KMS-11 (cell line): Measurements from ENCODE around the gene COQ8A.

Experiments
- H2AFZ ChIP-seq: fragments of 200-600 bp; sonication (generic); 2 replicates; pipeline ENCODE4 v1.6.1; 2016; ENCODE audit warnings: antibody characterized with exemption, mixed run types, low read depth
- H3K27ac ChIP-seq: fragments of 200-600 bp; sonication (generic); 2 replicates; pipeline ENCODE4 v1.6.1; 2016; ENCODE audit warnings: mild to moderate bottlenecking, mixed run types
- H3K27me3 ChIP-seq: fragments of 200-600 bp; sonication (generic); 2 replicates; pipeline ENCODE4 v1.6.1; 2017; ENCODE audit warnings: mild to moderate bottlenecking, low read depth, mixed run types, moderate library complexity; ENCODE audit not compliant: insufficient read depth
- H3K36me3 ChIP-seq: fragments of 200-600 bp; sonication (generic); 2 replicates; pipeline ENCODE4 v1.6.1; 2017; ENCODE audit warnings: mild to moderate bottlenecking, mixed run types; ENCODE audit not compliant: insufficient read depth
- H3K4me1 ChIP-seq: fragments of 200-600 bp; sonication (generic); 2 replicates; pipeline ENCODE4 v1.6.1; 2016; ENCODE audit warnings: mild to moderate bottlenecking, low read depth, mixed run types; ENCODE audit not compliant: poor library complexity, severe bottlenecking
- H3K4me2 ChIP-seq: fragments of 200-600 bp; sonication (generic); 2 replicates; pipeline ENCODE4 v1.7.0; 2016; ENCODE audit warnings: mild to moderate bottlenecking, mixed run types
- H3K4me3 ChIP-seq: fragments of 200-600 bp; sonication (generic); IDR thresholded peaks from 2 replicates; pipeline ENCODE4 v1.6.1; 2017; ENCODE audit warnings: low read depth, low read length, mixed read lengths; ENCODE audit not compliant: insufficient read depth
- H3K79me2 ChIP-seq: fragments of 200-600 bp; sonication (generic); 2 replicates; pipeline ENCODE4 v1.6.1; 2016; ENCODE audit warnings: low read depth, mixed run types; ENCODE audit not compliant: insufficient read depth
- H3K9ac ChIP-seq: fragments of 200-600 bp; sonication (generic); 2 replicates; pipeline ENCODE4 v1.6.1; 2016; ENCODE audit warnings: mild to moderate bottlenecking, mixed run types
- H4K20me1 ChIP-seq: fragments of 200-600 bp; sonication (generic); 2 replicates; pipeline ENCODE4 v1.6.1; 2016; ENCODE audit warnings: mild to moderate bottlenecking, mixed run types; ENCODE audit not compliant: insufficient read depth
- TF ChIP-seq, protein P1 (sequence below): fragments of 200-600 bp; sonication (generic); conservative IDR thresholded peaks from 2 replicates; pipeline ENCODE4 v1.6.1; 2017; ENCODE audit warnings: low read depth, mild to moderate bottlenecking, antibody characterized with exemption, low read length, moderate library complexity, mixed read lengths

Gene COQ8A

DNA sequence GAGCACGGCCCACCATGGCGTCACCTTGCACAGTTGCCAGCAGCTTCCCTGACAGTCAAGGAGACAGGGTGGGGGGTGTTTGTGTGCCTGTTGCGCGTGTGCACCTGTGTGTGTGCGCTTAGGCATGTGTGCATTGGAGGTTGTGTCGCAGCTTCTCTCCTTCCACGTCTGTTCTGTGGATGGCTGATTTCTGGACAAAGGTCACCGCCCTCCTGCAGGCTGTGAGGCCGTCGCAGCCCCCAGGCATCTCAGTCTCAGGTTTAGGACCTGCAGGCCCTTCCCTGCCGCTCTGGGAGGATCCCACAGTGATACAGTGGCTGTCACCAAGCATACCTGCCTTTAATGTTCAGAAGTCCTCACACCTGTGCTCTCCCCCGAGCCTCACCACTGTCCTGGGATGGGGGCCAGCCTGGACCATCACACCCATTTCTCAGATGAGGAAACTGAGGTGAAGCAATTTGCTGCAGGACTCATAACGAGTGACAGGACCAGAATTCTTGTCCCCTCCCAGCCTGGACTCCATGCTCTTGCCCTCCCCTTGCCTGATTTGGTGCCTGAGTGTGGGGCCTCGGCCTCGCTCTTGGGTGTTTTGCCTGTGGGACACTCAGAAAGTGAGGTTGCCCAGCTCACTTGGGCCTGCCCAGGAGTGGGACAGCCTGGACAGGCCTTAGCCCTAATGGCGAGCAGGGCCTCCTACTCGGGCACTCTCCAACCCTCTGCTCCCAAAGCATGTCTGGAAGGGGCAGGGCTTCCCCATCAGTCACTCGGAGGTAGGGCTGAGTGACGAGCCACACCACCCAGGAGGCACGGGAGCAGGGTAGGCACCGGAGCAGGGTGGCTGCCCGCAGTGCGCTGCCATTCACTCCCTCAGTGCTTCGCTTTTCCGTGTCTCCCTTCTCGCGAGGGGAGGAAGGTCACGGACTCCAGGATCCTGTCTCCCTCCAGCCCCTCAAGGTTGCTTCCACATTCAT, 22.6 kb downstream of the COQ8A start:
- Histone ChIP-seq H3K4me1 (no peaks in the 10 kb centered on the region), H3K27me3 (no peaks in the 10 kb centered on the region), H3K4me3 (no peak overlapping the region), H3K79me2 (peaks cover under 1% of the 10 kb centered on the region; the same call in 1 of the 2 replicates), H3K4me2 (no peak overlapping the region), H2AFZ (no peak overlapping the region), H3K36me3 (no peaks in the 10 kb centered on the region; the same call in 1 of the 2 replicates), H3K9ac (no peak overlapping the region), H3K27ac (no peak overlapping the region), H4K20me1 (no peaks in the 10 kb centered on the region)
- TF ChIP-seq, protein P1, sequence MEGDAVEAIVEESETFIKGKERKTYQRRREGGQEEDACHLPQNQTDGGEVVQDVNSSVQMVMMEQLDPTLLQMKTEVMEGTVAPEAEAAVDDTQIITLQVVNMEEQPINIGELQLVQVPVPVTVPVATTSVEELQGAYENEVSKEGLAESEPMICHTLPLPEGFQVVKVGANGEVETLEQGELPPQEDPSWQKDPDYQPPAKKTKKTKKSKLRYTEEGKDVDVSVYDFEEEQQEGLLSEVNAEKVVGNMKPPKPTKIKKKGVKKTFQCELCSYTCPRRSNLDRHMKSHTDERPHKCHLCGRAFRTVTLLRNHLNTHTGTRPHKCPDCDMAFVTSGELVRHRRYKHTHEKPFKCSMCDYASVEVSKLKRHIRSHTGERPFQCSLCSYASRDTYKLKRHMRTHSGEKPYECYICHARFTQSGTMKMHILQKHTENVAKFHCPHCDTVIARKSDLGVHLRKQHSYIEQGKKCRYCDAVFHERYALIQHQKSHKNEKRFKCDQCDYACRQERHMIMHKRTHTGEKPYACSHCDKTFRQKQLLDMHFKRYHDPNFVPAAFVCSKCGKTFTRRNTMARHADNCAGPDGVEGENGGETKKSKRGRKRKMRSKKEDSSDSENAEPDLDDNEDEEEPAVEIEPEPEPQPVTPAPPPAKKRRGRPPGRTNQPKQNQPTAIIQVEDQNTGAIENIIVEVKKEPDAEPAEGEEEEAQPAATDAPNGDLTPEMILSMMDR: no peak

DNA sequence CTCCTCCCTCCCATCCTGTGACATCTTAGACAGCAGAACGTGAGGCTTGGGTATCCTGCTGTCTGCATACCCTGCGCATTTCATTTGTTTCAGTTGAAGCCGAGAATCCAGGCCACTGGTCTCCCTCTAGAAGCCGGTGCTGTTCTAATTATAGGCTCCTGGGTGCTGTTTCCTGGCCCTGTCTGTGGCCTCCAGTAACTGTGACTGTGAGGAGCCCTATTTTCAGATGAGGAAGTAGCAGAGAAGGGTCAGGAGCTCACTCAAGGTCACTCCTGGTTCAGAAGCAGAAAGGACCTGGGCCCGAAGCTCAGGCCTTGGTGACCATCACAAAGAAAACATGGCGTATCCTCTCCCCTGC, 24.0 kb downstream of the COQ8A start:
- no peaks in the 10 kb centered on the region for H4K20me1 ChIP-seq
- no peak overlapping the region for H3K4me3 ChIP-seq
- H3K79me2 ChIP-seq: no peaks in the 10 kb centered on the region; the same call in 1 of the 2 replicates
- H3K36me3 ChIP-seq: no peaks in the 10 kb centered on the region; the same call in 1 of the 2 replicates
- H2AFZ ChIP-seq: no peak overlapping the region
- H3K27me3 ChIP-seq: no peaks in the 10 kb centered on the region
- no peaks in the 10 kb centered on the region for H3K4me1 ChIP-seq
- H3K4me2 ChIP-seq: no peak overlapping the region
- H3K9ac ChIP-seq: no peak overlapping the region
- H3K27ac ChIP-seq: no peak overlapping the region
- TF ChIP-seq, protein P1: no peak

DNA sequence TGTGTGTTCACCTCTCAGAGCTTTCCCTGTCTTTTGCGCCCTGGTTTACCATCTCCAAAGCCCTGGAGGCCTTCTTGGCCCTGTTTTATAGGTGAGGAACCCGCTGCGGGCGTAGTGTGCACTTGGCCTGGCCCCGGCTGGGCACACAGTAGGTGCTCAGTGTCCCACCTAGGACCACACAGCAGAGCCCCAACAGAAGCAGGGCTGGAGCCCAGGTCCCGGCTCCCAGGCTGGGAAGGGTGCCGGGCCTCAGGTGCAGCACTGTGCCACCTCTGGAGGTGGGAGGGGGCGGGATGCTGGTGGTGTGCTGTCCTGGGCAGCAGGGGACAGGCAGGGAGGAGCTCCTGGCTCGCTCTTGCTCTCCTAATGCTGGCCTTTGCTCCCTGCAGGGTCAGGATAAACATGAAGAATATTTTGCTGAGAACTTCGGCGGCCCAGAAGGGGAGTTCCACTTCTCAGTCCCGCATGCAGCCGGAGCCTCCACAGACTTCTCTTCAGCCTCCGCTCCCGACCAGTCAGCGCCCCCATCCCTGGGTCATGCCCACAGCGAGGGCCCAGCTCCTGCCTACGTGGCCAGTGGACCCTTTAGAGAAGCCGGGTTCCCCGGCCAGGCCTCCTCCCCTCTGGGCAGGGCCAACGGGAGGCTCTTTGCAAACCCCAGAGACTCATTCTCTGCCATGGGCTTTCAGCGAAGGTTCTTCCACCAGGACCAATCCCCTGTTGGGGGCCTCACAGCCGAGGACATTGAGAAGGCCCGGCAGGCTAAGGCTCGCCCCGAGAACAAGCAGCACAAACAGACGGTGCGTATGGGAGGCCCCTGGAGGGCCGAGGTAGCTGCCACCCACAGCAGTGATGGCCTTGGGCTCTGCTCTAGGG, 24.8 kb downstream of the COQ8A start:
- no peak overlapping the region for H3K4me2 ChIP-seq
- no peaks in the 10 kb centered on the region; the same call in 1 of the 2 replicates for H3K36me3 ChIP-seq
- H3K79me2 ChIP-seq: no peaks in the 10 kb centered on the region; the same call in 1 of the 2 replicates
- H3K27me3 ChIP-seq: no peaks in the 10 kb centered on the region
- no peaks in the 10 kb centered on the region for H4K20me1 ChIP-seq
- H3K4me3 ChIP-seq: no peak overlapping the region
- TF ChIP-seq, protein P1: no peak
- no peak overlapping the region for H3K9ac ChIP-seq
- H3K4me1 ChIP-seq: no peaks in the 10 kb centered on the region
- no peak overlapping the region for H3K27ac ChIP-seq
- H2AFZ ChIP-seq: no peak overlapping the region

- H3K9ac ChIP-seq: no peak overlapping the region
- no peaks in the 10 kb centered on the region; the same call in 1 of the 2 replicates for H3K79me2 ChIP-seq
- no peaks in the 10 kb centered on the region for H3K4me1 ChIP-seq
- no peak overlapping the region for H3K4me3 ChIP-seq
- TF ChIP-seq, protein P1: no peak
- no peaks in the 10 kb centered on the region; the same call in 1 of the 2 replicates for H3K36me3 ChIP-seq
- H4K20me1 ChIP-seq: no peaks in the 10 kb centered on the region
- no peak overlapping the region for H2AFZ ChIP-seq
- no peaks in the 10 kb centered on the region for H3K27me3 ChIP-seq
- no peak overlapping the region for H3K4me2 ChIP-seq
- H3K27ac ChIP-seq: no peak overlapping the region
These were observed 25.7 kb downstream of the COQ8A start for GRCh38 chr1:226965581-226966440.
